Endothelial cell (in vitro differentiated cells): ENCODE measurements around the gene DPYSL3. TPM values are rescaled to one million over a fixed set of nuclear protein-coding genes. Genes with fewer than 3 reads are reported as not detected.

Source experiments
- DNase-seq: peaks from one replicate; pipeline ENCODE4 v3.0.0; 2021; ENCODE audit warnings: low spot score
- H3K27ac Mint-ChIP-seq: one replicate; pipeline ENCODE4 v1.8.0; 2021; ENCODE audit warnings: mixed read lengths, inconsistent platforms; ENCODE audit not compliant: unreplicated experiment
- H3K27me3 Mint-ChIP-seq: one replicate; pipeline ENCODE4 v1.8.0; 2021; ENCODE audit warnings: mild to moderate bottlenecking, moderate library complexity, mixed read lengths, inconsistent platforms; ENCODE audit not compliant: unreplicated experiment
- H3K36me3 Mint-ChIP-seq: one replicate; pipeline ENCODE4 v1.8.0; 2021; ENCODE audit warnings: mild to moderate bottlenecking, low read depth, mixed read lengths, inconsistent platforms; ENCODE audit not compliant: unreplicated experiment
- H3K4me1 Mint-ChIP-seq: one replicate; pipeline ENCODE4 v1.8.0; 2021; ENCODE audit warnings: mild to moderate bottlenecking, mixed read lengths, inconsistent platforms; ENCODE audit not compliant: unreplicated experiment
- H3K4me3 Mint-ChIP-seq: one replicate; pipeline ENCODE4 v1.8.0; 2021; ENCODE audit warnings: mild to moderate bottlenecking, mixed read lengths, inconsistent platforms; ENCODE audit not compliant: unreplicated experiment
- H3K9me3 Mint-ChIP-seq: one replicate; pipeline ENCODE4 v1.8.0; 2021; ENCODE audit warnings: mixed read lengths, inconsistent platforms; ENCODE audit not compliant: unreplicated experiment
- CTCF ChIP-seq: fragments of 200-600 bp; sonication (generic); IDR thresholded peaks from one replicate; pipeline ENCODE4 v1.5.0; 2021; ENCODE audit warnings: antibody characterized with exemption; ENCODE audit not compliant: unreplicated experiment
- total RNA-seq: library from RNA; stranded (reverse); fragmentation: NEBNext Ultra II Directional; extraction: Animal tissue kit (Norgen Biotek cat#: 25700); gene quantifications from one replicate; pipeline ENCODE4 v1.2.1, GENCODE V29; 2021; ENCODE audit not compliant: unreplicated experiment

DPYSL3 gene
- total RNA-seq, 1 donor from 2014 or later = 27.6 TPM

GRCh38 chr5:147415651-147416050 lies 94.2 kb downstream of the DPYSL3 start:
- Mint-ChIP-seq H3K4me3 (no peak overlapping the region), H3K27me3 (peaks cover 6% of the 10 kb centered on the region), H3K9me3 (no peaks in the 10 kb centered on the region), H3K27ac (no peak overlapping the region), H3K36me3 (no peaks in the 10 kb centered on the region), H3K4me1 (no peaks in the 10 kb centered on the region)
- TF ChIP-seq CTCF = no peak
- DNase-seq = no peak

- no peaks in the 10 kb centered on the region for H3K9me3 Mint-ChIP-seq
- no peak for DNase-seq
- H3K27me3 Mint-ChIP-seq = peaks cover 6% of the 10 kb centered on the region
- no peaks in the 10 kb centered on the region for H3K36me3 Mint-ChIP-seq
- no peak overlapping the region for H3K4me3 Mint-ChIP-seq
- TF ChIP-seq CTCF = no peak
- no peaks in the 10 kb centered on the region for H3K4me1 Mint-ChIP-seq
- no peak overlapping the region for H3K27ac Mint-ChIP-seq
These were observed 96.6 kb downstream of the DPYSL3 start for GRCh38 chr5:147413266-147413665.

- Mint-ChIP-seq H3K4me1 (no peaks in the 10 kb centered on the region), H3K27me3 (peaks cover 6% of the 10 kb centered on the region), H3K36me3 (no peaks in the 10 kb centered on the region), H3K9me3 (no peaks in the 10 kb centered on the region), H3K4me3 (no peak overlapping the region), H3K27ac (no peak overlapping the region)
- no peak for DNase-seq
- TF ChIP-seq CTCF = no peak
These were observed 97.3 kb downstream of the DPYSL3 start for GRCh38 chr5:147412561-147412960.

GRCh38 chr5:147411359-147412319 lies 98.2 kb downstream of the DPYSL3 start:
- Mint-ChIP-seq H3K27me3 (peaks cover 4% of the 10 kb centered on the region), H3K27ac (no peak overlapping the region), H3K9me3 (no peaks in the 10 kb centered on the region), H3K36me3 (no peaks in the 10 kb centered on the region), H3K4me3 (no peak overlapping the region), H3K4me1 (no peaks in the 10 kb centered on the region)
- no peak for TF ChIP-seq CTCF
- no peak for DNase-seq
